Upper lobe of left lung (tissue), 6 donors: ENCODE results near the gene ARFRP1. TPM values are rescaled to one million over a fixed set of nuclear protein-coding genes. Genes with fewer than 3 reads are reported as not detected.
A peak's percentile ranks its signal among the peaks of the same experiment; 100 is the strongest.

ENCODE experiments used
- ATAC-seq, 2 donors: fragments of 200-7000 bp; cut with Tn5 transposase; one replicate each; pipeline ENCODE4 v1.9.1; 2022; ENCODE audit warnings: mild to moderate bottlenecking in 2 of 2, moderate library complexity in 2 of 2; ENCODE audit not compliant: low FRiP score in 2 of 2
- DNase-seq, 2 donors: peaks; one replicate each; pipeline ENCODE4 v3.0.0-alpha.2; 2019 to 2020
- H3K27ac ChIP-seq, 4 donors: fragments of 200-600 bp; sonication (generic); one replicate each; pipeline ENCODE4 v1.5.1; 2016 to 2019
- H3K27me3 ChIP-seq, 4 donors: fragments of 200-600 bp; sonication (generic); one replicate each; pipeline ENCODE4 v1.5.1; 2017 to 2019
- H3K36me3 ChIP-seq, 4 donors: fragments of 200-600 bp; sonication (generic); one replicate each; pipeline ENCODE4 v1.5.1; 2016 to 2019
- H3K4me1 ChIP-seq, 4 donors: fragments of 200-600 bp; sonication (generic); one replicate each; pipeline ENCODE4 v1.5.1; 2018 to 2019
- H3K4me3 ChIP-seq, 4 donors: fragments of 200-600 bp; sonication (generic); one replicate each; pipeline ENCODE4 v1.5.1; 2017 to 2019; ENCODE audit warnings: mild to moderate bottlenecking in 2 of 4, moderate library complexity in 1 of 4
- H3K9me3 ChIP-seq, 4 donors: fragments of 200-600 bp; sonication (generic); one replicate each; pipeline ENCODE4 v1.5.1; 2018 to 2019
- EP300 ChIP-seq, 4 donors: sonication (generic); formaldehyde crosslinking; IDR thresholded peaks; one replicate each; pipeline ENCODE4 v1.5.1; 2017; ENCODE audit warnings: antibody characterized with exemption in 4 of 4, control low read depth in 2 of 4
- POLR2A ChIP-seq, 4 donors: fragments of 450-650 bp; IDR thresholded peaks; one replicate each; pipeline ENCODE4 v1.5.1; 2016 to 2017; ENCODE audit warnings: antibody characterized with exemption in 4 of 4, mild to moderate bottlenecking in 2 of 4
- POLR2AphosphoS5 ChIP-seq, 2 donors: sonication (generic); formaldehyde crosslinking; IDR thresholded peaks; one replicate each; pipeline ENCODE4 v1.5.1; 2017; ENCODE audit warnings: antibody characterized with exemption in 2 of 2
- WGBS, 2 donors: methylation state at CpG; one replicate each; pipeline ENCODE4 v1.1.5; 2017 to 2018; 5-methylcytosine and 5-hydroxymethylcytosine counted together
- total RNA-seq, 6 donors: library from RNA; depleted of rRNA in 4 of 6; stranded (reverse); fragments of >200 nt in 4 of 6; gene quantifications; one replicate each; pipeline versions ENCODE4 v1.1.0 to v1.2.1, GENCODE V29; 2016 to 2021
- TF ChIP-seq, protein P1 (sequence below), 6 experiments: fragments of 450-650 bp in 4 of 6; fragments of 200-600 bp in 2 of 6; sonication (generic) in 2 of 6; IDR thresholded peaks; one replicate each; pipeline ENCODE4 v1.5.1; 2016 to 2019; ENCODE audit warnings: antibody characterized with exemption in 6 of 6
- donor health status: DM: no; HTN: no; CAD: no; lungs with moderate emphysema.
- donor health status: DM: no; HTN: yes; CAD: no; lungs with severe emphysema.

Gene ARFRP1
- total RNA-seq, 6 donors from 2014 or later = 26.8 to 56.4 (median 46.3) TPM

DNA sequence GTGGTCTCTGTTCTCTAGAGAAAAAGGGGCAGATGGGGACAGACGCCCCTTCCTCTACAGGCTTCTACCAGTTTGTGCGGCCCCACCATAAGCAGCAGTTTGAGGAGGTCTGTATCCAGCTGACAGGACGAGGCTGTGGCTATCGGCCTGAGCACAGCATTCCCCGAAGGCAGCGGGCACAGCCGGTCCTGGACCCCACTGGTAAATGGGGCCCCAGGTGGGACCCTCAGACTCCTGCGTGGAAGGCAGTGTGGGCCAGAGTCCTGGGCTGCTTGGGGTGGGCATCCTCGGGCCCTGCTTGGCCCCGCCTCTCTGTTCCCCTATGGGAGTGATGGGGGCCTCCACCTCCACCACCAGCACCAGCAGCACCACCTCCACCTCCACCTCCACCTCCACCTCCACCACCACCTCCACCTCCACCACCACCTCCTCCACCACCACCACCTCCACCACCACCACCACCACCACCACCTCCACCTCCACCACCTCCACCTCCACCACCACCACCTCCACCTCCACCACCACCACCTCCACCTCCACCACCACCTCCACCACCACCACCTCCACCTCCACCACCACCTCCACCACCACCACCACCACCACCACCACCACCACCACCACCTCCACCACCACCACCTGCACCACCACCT lies 14.6 kb downstream of the ARFRP1 start:
- TF ChIP-seq, protein P1, sequence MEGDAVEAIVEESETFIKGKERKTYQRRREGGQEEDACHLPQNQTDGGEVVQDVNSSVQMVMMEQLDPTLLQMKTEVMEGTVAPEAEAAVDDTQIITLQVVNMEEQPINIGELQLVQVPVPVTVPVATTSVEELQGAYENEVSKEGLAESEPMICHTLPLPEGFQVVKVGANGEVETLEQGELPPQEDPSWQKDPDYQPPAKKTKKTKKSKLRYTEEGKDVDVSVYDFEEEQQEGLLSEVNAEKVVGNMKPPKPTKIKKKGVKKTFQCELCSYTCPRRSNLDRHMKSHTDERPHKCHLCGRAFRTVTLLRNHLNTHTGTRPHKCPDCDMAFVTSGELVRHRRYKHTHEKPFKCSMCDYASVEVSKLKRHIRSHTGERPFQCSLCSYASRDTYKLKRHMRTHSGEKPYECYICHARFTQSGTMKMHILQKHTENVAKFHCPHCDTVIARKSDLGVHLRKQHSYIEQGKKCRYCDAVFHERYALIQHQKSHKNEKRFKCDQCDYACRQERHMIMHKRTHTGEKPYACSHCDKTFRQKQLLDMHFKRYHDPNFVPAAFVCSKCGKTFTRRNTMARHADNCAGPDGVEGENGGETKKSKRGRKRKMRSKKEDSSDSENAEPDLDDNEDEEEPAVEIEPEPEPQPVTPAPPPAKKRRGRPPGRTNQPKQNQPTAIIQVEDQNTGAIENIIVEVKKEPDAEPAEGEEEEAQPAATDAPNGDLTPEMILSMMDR (IDR thresholded peaks at IDR 0.05) = no peak
- TF ChIP-seq POLR2AphosphoS5 (IDR thresholded peaks at IDR 0.05) (no peak), POLR2A (IDR thresholded peaks at IDR 0.05) (no peak), EP300 (IDR thresholded peaks at IDR 0.05) (no peak)
- Histone ChIP-seq H3K36me3 (peaks cover 0 to 38% (median 4%) of the 10 kb centered on the region in 4 donors), H3K4me3 (no peak overlapping the region), H3K4me1 (peaks cover 37 to 64% (median 48%) of the 10 kb centered on the region in 4 donors), H3K27me3 (no peaks in the 10 kb centered on the region), H3K9me3 (no peaks in the 10 kb centered on the region), H3K27ac (peak overlapping the region in 3 of 4 donors; percentile 51 to 96 (median 90))
- 85 to 100% methylated on average over 1 to 10 of the region's 10 CpGs for WGBS, 2 donors
- ATAC-seq (no peak), DNase-seq (no peak)

DNA sequence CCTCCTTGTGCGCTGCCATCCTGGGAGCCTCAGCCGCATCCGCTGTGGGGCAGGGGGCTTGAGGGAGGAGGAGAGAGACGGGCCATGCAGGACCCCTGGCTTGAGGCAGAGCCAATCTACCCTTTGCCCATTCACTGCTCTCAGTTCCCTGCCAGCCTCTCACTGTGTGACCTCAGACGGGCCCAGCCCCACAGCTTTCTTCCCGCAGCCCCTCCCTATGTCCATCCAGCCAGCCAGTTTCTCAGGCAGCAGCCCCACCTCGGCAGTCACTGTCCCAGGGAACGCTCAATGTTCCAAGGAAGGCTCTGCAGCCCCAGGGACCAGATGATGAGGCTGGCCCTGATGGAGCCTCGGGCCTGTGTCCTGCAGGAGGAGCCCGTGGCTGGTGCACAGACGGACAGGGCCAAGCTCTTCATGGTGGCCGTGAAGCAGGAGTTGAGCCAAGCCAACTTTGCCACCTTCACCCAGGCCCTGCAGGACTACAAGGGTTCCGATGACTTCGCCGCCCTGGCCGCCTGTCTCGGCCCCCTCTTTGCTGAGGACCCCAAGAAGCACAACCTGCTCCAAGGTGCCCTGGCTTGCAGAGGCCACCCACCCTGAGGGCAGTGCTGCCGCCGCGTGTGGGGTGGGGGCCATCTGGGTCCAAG lies 15.2 kb downstream of the ARFRP1 start:
- Histone ChIP-seq H3K4me3 (no peak overlapping the region), H3K27ac (peak overlapping the region in 3 of 4 donors; percentile 51 to 96 (median 90)), H3K36me3 (peaks cover 0 to 35% (median 4%) of the 10 kb centered on the region in 4 donors), H3K4me1 (peaks cover 43 to 64% (median 50%) of the 10 kb centered on the region in 4 donors), H3K27me3 (no peaks in the 10 kb centered on the region), H3K9me3 (no peaks in the 10 kb centered on the region)
- ATAC-seq = peak in 1 of 2 donors; percentile 31
- DNase-seq = peak in 1 of 2 donors; percentile 83
- TF ChIP-seq POLR2AphosphoS5 (IDR thresholded peaks at IDR 0.05) = no peak
- no peak for TF ChIP-seq EP300 (IDR thresholded peaks at IDR 0.05)
- TF ChIP-seq, protein P1 (IDR thresholded peaks at IDR 0.05) = no peak
- no peak for TF ChIP-seq POLR2A (IDR thresholded peaks at IDR 0.05)
- WGBS, 2 donors = 82 to 93% methylated on average over 3 to 17 of the region's 20 CpGs

DNA sequence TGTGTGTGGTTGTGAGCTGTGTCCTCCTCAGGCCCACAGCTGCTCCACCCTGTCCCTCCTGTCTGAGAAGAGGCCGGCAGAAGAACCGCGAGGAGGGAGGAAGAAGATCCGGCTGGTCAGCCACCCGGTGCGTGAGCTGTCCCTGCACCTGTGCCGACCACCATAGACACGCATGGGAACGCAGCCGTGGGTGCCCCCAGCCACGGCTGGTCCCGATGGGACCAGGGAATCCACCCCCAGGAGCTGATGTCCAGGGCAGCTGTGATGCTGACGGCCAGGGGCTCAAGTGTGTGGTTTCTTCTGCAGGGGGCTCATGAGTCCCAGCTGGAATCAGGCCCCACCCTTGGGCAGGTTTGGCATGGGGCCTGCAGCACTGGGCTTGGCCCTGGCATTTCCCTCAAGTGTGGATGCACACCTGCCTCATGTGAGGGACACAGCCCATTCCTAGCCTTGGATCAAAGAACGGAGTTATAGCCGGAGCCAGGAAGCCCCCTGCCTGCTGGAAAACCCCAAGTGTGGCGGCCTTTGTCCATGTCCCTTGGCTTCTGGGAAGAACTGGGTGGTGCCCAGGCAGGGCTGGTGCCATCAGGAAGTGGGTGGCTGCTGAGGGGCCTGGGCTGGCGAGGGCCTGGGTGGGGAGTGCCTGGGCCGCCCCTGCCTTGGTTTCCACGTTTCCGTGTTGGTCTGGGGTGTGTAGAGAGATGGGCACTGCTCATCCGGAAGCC lies 15.9 kb downstream of the ARFRP1 start:
- no peaks in the 10 kb centered on the region for H3K9me3 ChIP-seq
- no peaks in the 10 kb centered on the region for H3K27me3 ChIP-seq
- DNase-seq (peak in 1 of 2 donors; percentile 70), ATAC-seq (no peak)
- peaks cover 43 to 64% (median 50%) of the 10 kb centered on the region in 4 donors for H3K4me1 ChIP-seq
- 75 to 87% methylated on average over 16 to 20 of the region's 21 CpGs for WGBS, 2 donors
- H3K4me3 ChIP-seq = no peak overlapping the region
- TF ChIP-seq POLR2A (IDR thresholded peaks at IDR 0.05) = no peak
- peak; percentile 9 to 73 for TF ChIP-seq POLR2AphosphoS5 (IDR thresholded peaks at IDR 0.05)
- TF ChIP-seq, protein P1 (IDR thresholded peaks at IDR 0.05) = no peak
- peak in 2 of 4 donors; percentile 80 to 90 for TF ChIP-seq EP300 (IDR thresholded peaks at IDR 0.05)
- peaks cover 0 to 35% (median 4%) of the 10 kb centered on the region in 4 donors for H3K36me3 ChIP-seq
- H3K27ac ChIP-seq = peak overlapping the region; percentile 23 to 96 (median 70)

DNA sequence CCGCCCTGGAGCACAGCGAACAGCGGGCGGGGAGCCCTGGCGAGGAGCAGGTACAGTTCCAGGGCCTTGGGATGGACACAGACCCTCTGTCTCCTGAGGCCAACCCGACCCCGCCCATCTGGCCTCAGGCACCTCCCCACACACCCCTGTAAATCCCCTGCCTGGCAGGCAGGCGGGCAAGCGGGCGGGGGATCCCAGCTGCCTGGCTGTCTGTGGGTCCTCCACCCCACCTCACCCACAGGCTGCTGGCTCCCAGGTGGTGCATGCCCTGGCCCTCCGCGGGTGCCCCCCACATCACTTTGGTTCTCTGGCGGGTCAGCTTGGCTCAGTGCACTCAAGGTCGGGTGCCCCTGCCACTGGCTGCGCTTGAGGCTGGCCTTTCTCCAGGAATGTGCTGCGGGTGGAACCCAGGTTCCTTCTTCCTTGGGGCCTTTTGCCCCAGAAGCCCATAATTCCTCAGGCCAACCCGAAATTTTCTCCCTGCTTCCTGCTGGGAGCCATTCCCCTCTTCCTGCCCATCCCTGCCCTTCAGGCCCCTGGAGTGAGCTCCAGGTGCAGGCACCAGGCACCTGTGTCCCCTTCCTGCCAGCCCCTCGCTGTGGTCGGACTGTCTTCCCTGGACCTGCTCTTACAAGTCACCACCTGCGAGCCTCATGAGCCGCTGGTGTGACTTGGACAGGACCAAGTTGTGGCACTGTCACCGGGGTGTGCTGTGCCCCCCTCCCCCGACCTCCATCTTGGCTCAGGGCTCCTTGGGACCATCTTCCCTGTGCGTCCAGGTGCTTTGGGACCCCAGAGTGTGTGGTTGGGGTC lies 16.7 kb downstream of the ARFRP1 start:
- 86 to 87% methylated on average over 17 to 24 of the region's 24 CpGs for WGBS, 2 donors
- peaks cover 41 to 64% (median 48%) of the 10 kb centered on the region in 4 donors for H3K4me1 ChIP-seq
- H3K9me3 ChIP-seq = no peaks in the 10 kb centered on the region
- peak overlapping the region; percentile 23 to 96 (median 70) for H3K27ac ChIP-seq
- DNase-seq = peak in 1 of 2 donors; percentile 83
- TF ChIP-seq, protein P1 (IDR thresholded peaks at IDR 0.05) = no peak
- TF ChIP-seq POLR2AphosphoS5 (IDR thresholded peaks at IDR 0.05) (no peak), EP300 (IDR thresholded peaks at IDR 0.05) (no peak), POLR2A (IDR thresholded peaks at IDR 0.05) (no peak)
- H3K27me3 ChIP-seq = no peaks in the 10 kb centered on the region
- no peak for ATAC-seq
- no peak overlapping the region for H3K4me3 ChIP-seq
- H3K36me3 ChIP-seq = peaks cover 0 to 35% (median 4%) of the 10 kb centered on the region in 4 donors
